Stimulated activated CD8-positive, alpha-beta memory T cell treated with anti-CD3 and anti-CD28 coated beads, Interleukin-2, amount 100 ng/mL, for 48 hours (primary cell): ENCODE measurements around the gene HSF2BP.
"Not testable (repeated sequence)": the region's sequence is repeated elsewhere in the genome, so short reads cannot be mapped to it uniquely, and the experiment has no call there.

ENCODE experiments used
- DNase-seq, 2 donors: peaks; one replicate each; pipeline ENCODE4 v3.0.0-alpha.2; 2020; ENCODE audit warnings: low read depth in 2 of 2

Gene HSF2BP

DNA sequence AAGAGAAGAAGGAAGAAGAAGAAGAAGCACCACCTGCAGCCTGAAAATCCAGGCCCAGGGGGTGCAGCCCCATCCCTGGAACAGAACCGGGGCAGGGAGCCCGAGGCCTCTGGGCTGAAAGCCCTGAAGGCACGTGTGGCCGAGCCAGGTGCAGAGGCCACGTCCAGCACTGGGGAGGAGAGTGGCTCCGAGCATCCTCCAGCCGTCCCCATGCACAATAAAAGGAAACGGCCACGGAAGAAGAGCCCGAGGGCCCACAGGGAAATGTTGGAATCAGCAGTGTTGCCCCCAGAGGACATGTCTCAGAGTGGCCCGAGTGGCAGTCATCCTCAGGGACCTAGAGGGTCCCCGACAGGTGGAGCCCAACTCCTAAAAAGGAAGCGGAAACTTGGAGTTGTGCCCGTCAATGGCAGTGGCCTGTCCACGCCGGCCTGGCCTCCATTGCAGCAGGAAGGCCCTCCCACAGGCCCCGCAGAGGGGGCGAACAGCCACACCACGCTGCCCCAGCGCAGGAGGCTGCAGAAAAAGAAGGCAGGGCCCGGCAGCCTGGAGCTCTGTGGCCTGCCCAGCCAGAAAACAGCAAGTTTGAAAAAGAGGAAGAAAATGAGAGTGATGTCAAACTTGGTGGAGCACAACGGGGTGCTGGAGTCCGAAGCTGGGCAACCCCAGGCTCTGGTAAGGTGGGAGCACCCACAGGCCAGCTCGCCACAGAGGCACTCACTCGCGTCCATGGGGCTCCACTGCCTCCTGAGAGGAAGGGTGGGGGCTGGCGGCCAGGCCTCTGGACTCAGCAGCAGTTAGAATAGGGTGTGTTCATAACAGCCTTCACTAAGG lies 28.5 kb upstream of the HSF2BP start:
- no peak for DNase-seq

DNA sequence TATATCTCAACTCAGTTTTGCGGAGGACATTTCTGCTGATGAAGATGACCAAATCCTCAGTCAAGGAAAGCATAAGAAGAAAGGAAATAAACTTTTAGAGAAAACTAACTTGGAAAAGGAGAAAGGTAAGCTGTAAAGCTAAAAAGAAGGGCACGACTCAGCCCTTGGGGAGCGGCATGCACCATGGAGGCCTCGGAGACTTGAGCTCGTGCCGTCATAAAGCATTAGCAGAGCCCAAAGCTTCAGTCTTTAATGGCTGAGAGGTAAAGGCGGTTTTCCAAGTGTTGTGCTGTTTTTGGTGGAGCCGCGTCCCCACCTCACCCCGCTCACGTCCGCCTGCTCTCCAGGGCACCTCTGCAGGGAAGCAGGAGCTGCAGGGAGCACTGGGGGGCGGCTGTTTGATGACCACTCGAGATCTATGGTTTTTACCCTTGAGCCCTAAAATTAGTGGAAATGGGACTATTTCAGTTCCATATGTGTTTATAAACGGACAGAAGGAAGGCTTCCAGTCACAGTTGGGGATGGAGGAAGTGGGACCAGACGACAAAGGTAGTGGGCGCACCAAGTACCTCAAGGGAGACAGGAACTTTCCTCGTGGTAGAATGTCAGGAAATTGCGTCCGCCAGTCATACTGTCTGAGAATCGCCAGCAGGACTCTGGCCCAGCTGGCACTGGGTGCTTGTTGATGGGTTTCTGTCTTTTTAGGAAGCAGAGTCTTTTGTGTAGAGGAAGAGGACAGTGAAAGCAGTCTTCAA lies 27.7 kb upstream of the HSF2BP start:
- no peak for DNase-seq

DNA sequence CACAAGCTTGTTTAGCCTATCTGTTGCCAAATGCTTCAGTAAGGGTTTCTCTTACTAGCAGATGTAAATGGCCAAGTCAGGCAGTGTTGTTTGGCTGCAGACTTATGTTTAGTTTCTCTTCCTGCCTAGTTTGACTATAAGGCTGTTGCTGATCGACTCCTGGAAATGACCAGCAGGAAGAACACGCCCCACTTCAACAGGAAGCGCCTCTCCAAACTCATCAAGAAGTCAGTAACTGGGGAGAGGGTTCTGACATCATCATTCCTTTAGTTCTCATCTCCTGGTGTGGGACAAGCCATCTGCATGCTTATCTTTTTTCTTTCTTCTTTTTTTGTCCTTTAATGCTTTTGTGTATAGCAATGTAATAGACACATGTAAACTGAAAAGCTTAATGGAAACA lies 25.1 kb upstream of the HSF2BP start:
- DNase-seq = no peak

DNA sequence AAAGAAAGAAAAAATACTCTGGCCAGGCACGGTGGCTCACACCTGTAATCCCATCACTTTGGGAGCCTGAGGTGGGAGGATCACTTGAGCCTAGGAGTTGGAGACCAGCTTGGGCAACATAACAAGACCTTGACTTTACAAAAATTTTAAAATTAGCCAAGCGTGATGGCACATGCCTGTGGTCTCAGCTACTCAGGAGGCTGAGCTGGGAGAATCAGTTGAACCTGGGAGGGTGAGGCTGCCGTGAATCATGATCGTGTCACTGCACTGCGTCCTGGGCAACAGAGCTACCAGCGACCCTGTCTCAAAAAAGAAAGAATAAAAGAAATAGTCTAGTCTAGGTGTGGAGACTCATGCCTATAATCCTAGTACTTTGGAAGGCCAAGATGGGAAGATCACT lies 22.4 kb upstream of the HSF2BP start:
- no peak for DNase-seq

DNA sequence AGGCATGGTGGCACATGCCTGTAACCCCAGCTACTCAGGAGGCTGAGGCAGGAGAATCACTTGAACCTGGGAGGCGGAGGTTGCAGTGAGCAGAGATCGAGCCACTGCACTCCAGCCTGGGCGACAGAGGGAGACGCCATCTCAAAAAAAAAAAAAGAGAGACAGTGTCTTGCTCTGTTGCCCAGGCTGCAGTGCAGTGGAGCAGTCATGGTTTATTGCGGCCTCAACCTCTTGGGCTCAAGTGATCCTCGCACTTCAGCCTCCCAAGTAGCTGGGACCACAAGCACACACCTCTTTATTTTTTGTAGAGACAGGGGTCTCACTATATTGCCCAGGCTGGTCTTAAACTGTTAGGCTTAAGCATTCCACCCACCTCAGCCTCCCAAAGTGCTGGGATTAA lies 21.1 kb upstream of the HSF2BP start:
- DNase-seq = not testable (repeated sequence)

DNA sequence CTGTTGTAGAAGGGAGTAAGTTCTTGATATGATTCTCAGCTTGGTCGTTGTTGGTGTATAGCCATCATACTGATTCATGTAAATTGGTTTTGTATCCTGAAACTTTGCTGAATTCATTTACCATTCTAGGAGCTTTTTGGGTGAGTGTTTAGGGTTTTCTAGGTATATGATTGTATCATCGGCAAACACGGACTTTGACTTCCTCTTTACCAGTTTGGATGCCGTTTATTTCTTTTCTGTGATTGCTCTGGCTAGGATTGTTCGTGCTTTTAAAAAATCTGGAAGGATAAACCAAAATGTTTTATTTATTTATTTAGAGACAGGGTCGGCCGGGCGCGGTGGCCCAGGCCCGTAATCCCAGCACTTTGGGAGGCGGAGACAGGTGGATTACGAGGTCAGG lies 20.7 kb upstream of the HSF2BP start:
- DNase-seq = no peak

DNA sequence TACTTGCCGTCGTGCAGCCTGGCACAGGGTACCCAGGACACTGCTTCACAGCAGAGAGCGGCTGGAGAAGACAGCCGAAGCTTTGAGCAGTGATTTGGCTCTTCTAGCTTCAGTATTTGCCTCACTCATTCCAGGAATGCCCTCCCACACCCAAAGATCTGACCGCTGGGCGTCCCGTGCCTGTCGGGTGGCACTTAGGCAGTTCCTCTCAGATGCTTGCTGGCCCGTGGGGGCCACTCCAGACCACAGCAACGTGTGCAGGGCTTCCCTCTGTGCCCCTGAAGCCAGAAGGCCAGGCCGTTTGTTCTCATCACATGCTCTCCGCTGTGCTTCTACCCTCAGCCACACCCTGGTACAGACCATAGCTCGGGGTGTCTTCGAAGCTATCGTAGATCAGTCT lies 17.1 kb upstream of the HSF2BP start:
- no peak for DNase-seq

DNA sequence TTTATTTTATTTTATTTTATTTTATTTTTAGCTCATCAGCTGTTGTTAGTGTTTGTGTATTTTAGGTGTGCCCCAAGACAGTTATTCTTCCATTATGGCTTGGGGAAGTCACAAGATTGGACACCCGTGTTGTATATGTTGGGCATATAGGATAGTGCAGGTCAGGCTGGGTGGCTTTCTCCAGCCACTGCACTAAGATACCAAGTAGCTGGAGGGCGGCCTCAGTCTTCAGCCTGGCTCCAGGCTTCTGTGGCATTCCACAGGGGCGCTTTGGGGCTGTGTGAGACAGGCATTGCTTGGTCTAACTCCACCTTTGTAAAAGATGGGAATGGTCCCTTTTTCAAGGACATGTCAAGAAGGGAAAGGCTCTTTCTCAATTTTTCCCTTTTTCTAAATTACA lies 16.6 kb upstream of the HSF2BP start:
- no peak for DNase-seq

DNA sequence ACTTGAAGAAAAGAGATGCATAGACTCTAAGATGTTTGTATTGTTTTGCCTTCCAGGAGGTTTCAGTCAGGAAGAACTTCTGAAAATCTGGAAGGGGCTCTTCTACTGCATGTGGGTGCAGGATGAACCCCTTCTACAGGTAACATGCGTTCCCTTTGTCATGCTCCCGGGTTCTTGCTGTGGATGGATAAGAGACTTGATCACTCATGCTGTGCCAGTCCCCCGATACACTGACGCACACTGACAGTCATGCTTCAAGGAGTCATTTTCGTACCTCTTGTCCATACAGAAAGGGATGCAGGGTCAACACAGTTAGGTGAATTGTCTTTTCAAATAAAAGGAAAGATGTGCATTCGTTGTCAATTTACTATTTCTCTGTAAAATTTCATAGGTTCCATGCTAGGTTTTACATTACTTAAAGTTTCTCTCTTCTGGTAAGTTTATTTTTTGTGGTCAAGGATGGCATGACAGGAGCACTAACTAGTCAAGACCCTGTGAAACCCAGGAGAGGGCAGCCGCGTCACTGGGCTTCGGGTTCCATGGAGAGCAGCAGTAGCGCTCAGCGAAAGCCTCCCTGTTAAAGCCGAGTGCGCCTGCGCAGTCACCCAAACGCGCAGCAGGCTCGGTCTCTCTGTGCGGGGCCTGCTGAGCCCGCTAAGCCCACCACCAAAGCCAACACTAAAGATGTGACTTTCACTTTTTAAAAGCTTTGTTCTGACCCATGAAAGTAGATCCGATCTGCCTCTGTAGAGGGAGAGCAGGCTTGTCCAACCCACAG lies 10.7 kb upstream of the HSF2BP start:
- DNase-seq = no peak

DNA sequence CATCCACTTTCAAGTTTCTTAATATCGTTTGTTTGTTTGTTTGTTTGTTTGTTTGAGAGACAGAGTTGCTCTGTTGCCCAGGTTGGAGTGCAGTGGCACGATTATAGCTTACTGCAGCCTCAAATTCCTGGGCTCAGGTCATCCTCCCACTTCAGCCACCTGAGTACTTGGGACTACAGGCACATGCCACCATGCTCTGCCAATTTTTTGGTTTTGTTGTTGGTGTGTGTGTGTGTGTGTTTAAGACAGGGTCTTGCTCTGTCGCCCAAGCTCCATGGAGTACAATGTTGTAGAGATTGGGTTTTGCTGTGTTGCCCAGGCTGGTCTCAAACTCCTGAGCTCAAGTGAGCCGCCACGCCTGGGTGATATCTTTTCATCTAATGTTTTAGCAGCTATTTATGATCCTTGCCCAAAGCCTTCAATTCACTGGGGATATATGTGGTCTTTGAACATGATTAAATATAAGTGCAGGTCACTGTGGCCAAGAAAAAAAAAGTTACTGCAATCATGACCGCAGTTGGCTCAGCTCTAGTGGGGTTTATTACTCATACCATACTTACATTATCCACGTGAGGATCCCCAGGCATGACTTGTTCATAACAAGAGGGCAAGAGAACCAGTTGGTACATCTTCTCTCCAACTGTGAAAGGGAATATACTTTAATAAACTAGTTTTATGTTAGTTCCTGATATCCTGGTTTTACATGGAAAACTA lies 8.1 kb upstream of the HSF2BP start:
- no peak for DNase-seq

DNA sequence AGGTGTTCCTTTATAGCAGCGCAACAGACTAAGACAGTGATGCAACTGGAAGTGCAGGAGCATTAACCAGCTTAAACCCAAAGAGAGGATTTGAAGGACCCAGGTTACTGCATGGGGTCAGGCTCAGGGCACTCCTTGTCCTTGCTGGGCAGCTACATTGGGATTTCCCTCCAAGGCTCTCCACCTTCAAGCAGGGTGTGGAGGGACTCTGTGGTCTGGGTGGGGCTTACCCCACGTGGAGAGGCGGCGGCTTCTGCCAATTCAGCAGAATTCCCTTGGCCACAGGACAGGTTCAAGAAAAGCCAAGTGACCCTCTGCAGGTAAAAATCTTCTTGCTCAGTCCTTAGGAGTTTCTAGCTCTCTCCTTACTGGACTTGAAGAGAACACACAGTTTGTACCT lies 6.6 kb upstream of the HSF2BP start:
- no peak for DNase-seq

DNA sequence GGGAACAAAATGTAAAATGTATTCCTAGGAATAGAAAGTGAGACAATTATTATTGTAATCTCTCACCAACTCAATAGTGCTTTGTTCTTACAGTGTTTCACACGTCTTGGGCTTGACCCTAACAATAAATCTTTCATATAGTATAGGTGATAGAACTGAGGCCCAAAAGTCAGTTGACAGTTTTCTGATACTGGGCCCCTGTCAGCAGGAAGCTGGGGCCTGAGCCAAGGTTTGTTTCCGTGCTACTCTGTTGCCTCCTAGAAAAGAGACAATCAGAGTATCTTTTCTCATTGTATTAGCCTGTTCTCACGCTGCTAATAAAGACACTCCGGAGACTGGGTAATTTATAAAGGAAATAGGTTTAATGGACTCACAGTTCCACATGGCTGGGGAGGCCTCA lies 5.1 kb upstream of the HSF2BP start:
- no peak for DNase-seq

DNA sequence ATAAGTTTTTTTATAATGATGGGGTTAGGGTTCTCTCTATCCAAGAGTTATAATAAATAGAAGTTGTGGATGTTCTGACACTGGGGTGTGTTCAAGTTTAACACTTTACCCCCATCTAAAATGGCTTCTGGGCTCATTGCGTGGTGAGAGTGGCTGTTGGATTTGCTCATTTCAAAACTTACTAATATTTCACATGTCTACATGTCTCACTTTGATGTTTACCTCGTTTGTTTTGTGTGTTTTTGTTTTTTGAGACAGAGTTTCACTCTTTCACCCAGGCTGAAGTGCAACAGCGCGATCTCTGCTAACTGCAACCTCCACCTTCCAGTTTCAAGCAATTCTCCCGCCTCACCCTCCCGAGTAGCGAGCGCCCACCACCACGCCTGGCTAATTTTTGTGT lies 3.7 kb upstream of the HSF2BP start:
- DNase-seq = no peak

DNA sequence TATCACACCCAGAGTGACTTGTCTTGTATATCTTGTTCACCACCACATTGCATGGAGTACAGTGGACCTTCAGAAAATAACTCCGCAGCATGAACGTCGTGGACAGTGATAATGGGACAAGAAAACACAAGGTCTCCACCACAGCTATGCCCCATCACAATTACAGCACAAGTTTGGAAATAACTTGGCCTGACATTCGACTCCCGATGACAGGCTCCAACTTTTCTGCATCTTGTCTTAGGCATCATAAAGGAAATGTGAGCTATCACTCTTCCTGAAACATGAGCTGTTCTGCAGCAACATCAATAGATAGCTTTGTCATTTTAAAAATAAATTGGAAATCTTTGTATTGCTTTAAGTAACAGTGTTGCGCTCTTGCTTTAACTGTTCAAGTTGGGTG lies 3.0 kb upstream of the HSF2BP start:
- DNase-seq = no peak

DNA sequence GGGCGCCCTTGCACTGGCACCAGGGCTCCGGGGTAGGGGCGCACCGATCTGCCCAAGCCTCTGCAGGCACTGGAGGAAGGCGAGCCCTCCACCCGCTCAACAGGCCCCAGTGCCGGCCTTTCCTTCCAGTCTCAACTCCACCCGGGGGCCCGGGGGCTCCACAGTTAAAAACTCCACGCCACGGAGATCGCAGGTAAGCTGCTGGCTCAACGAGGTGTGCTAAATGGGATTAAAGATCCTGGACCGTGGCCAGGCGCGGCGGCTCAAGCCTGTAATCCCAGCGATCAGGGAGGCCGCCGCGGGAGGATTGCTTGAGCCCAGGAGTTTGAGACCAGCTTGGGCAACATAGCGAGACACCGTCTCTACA lies 536 bp downstream of the HSF2BP start:
- no peak for DNase-seq

DNA sequence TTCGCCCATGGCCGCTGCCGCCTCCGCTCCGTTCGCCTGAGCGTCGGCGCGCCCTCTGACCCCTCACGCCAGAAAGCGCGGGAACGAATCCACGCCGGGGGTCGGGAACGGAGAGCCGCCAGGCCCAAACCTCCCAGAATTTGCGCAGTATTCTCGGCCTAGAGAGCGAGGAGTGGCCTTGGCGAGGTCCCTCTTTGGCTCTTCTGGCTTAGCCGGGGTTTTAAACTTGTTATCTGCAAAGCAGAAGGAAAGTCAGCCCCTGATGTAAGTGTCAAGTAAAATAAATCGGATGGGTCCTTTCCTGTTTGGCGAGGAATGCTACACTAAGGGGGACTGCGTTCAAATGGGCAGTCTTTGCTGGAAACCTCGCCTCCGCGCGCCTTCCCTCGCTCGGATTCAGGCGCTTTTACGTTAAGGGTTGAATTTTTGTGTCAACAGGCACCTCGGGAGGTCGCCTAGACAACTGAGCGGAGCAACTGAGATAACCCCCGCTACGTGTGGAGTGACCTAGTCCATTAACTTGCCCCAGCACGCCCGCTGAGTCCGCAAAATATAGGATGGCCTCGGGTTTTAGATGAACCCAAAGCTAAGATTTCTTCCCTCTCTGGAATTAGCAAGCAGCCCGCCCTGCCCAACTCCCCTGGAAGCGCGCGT lies 1.1 kb downstream of the HSF2BP start:
- DNase-seq = no peak

DNA sequence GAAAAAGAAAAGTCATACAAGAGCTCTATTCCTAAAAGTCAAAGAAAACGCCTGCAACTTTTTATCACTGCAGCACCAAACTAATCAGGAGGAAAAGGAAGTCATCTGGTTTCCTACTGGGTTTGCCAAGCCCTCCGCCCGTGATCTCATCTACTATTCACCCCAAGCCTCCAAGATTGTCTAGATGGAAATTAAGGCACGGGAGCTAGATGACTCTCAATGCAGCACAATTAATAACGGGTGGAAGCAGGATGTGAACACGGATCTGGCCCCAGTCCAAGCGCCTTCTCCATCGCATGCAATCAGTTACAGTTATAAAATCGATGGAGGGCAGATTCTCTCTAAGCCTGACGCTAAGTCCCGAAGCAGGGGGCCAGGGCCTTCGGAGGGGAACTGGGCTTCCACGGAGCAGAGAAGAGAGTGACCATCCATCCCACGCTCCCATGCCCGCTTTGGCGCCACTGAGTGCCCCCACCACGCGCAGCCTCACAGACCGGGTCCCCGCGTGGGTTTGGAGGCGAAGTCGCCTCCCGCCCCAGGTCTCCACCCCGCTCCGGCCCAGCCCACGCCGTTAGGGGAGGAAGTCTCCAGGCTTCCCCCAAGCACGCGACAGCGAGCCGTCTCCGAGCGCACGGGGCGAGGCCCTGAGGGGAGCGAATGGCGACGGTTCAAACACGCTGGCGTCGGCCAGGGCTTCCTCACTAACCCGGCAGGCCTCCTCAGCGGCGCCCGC lies 1.8 kb downstream of the HSF2BP start:
- DNase-seq = no peak

DNA sequence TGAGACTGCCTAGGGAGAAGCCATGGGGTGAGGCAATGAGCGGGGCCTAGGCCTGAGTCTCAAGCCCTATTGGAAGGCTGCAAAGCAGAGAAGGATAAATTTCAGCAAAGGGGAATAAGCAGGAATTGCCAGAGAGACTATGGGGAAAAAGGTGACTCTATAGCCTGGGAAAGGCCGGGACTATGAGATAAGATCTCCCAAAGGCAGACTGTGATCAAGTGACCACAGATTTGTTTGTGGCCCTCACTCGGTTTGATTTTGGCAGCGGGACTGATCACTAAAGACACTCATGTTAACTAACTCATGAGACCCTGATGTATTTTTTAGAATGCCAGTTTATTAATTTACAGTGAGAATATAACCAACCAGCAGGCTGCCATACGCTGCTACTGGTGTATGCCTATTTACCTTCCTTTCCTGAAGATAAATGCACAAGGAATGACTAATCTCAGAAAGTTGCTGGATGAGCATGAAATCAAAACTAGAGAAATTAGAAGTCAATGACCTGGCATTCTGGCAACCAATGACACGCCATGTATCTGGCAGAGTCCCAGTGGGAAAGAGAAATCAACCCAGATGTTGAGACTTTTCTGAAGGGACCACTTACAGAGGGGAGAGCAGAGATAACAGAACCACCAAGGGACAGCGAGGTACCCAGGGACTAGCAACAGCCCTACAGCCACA lies 4.3 kb downstream of the HSF2BP start:
- DNase-seq = no peak

DNA sequence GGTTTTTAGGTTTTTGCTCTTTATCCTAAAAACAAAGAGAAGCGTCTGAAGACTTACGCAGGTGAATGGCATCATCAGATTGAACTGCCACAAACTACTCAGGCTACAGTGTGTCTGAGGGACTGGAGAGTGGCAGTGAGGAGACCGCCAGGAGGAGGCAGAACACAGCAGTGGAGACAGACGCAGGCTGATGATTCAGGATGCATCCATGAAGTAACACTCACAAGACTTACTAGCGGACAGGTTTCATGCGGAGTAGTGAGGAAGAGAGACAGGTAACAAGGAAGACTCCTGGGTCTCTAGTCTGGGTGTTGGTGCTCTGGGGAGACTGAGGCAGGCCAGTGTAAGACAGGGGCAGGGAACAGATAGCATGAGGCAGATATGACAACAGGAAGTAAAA lies 5.7 kb downstream of the HSF2BP start:
- no peak for DNase-seq

DNA sequence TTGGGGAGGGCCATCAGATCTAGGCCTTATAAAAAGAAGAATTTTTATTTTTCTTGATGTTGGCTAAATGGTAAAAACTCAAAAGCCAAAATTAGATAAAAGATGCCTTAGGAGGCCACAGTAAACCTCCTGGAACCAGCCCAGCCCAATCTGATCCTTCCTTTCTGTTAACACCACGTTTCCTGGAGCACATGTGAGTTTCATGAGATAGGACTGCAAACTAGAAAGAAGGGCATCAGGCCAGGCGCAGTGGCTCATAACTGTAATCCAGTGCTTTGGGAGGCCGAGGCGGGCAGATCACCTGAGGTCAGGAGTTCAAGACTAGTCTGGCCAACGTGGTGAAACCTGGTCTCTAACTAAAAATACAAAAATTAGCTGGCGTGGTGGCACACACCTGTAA lies 6.7 kb downstream of the HSF2BP start:
- no peak for DNase-seq
